Cardiac muscle cell (in vitro differentiated cells and primary cell): ENCODE measurements around the gene FGG. TPM values are rescaled to one million over a fixed set of nuclear protein-coding genes. Genes with fewer than 3 reads are reported as not detected.

Source experiments
- DNase-seq, 2 donors: peaks; one replicate each; pipeline versions ENCODE4 v3.0.0 to v3.0.0-alpha.2; 2010 to 2017; ENCODE audit warnings: low read depth in 1 of 2, low spot score in 1 of 2
- H3K27ac ChIP-seq: fragments of 200-600 bp; sonication (generic); 2 replicates; pipeline ENCODE4 v1.5.1; 2016
- H3K27me3 ChIP-seq: fragments of 200-600 bp; sonication (generic); 2 replicates; pipeline ENCODE4 v1.6.0; 2016; ENCODE audit warnings: control low read depth
- H3K36me3 ChIP-seq: fragments of 200-600 bp; sonication (generic); 2 replicates; pipeline ENCODE4 v1.5.1; 2016; ENCODE audit warnings: control low read depth
- H3K4me1 ChIP-seq: fragments of 200-600 bp; sonication (generic); 2 replicates; pipeline ENCODE4 v1.8.1; 2017; ENCODE audit warnings: low read depth, mild to moderate bottlenecking, mixed run types
- H3K4me3 ChIP-seq: fragments of 200-600 bp; sonication (generic); 2 replicates; pipeline ENCODE4 v1.5.1; 2016; ENCODE audit warnings: mild to moderate bottlenecking
- H3K9me3 ChIP-seq: fragments of 200-600 bp; sonication (generic); 2 replicates; pipeline ENCODE4 v1.5.1; 2017; ENCODE audit warnings: low read depth, mild to moderate bottlenecking, control low read depth
- polyA plus RNA-seq: library from polyadenylated mRNA; unstranded; fragments of >200 nt; fragmentation: Nextera tagmentation; extraction: Ambion mirVana; gene quantifications from 2 replicates; pipeline ENCODE4 v1.2.1, GENCODE V29; 2016
- total RNA-seq: library from RNA; depleted of rRNA; stranded (reverse); fragments of >200 nt; gene quantifications from 2 replicates; pipeline ENCODE4 v1.2.3, GENCODE V29; 2016
- TF ChIP-seq, protein P1 (sequence below): IDR thresholded peaks from 2 replicates; pipeline ENCODE4 v1.5.1; 2012; ENCODE audit warnings: low read depth, mild to moderate bottlenecking, low read length

FGG gene
- total and polyA plus RNA-seq, 2 experiments from 2014 or later, result 0.68 TPM; not detected in 1

DNA sequence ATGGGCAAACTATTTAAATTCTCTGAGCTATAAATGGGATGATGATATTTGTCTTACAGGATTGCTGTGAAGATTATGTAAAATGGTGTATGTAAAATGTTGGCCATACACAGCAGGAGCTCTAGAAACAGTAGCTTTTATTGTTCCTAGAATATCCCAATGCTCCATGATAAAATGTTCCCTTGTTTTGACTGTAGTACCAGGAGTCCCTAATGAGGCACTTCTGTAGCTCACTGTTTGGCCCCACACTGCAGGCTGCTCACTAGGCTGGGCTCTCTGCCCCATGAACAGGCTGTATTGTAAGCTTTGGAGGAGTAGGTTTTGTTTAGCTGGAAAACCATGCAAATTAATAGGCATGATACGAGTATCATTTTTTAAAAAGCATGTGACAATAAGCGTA, 18.6 kb downstream of the FGG start:
- H3K36me3 ChIP-seq, result no peaks in the 10 kb centered on the region
- DNase-seq, result no peak
- H3K9me3 ChIP-seq, result no peaks in the 10 kb centered on the region
- TF ChIP-seq, protein P1, sequence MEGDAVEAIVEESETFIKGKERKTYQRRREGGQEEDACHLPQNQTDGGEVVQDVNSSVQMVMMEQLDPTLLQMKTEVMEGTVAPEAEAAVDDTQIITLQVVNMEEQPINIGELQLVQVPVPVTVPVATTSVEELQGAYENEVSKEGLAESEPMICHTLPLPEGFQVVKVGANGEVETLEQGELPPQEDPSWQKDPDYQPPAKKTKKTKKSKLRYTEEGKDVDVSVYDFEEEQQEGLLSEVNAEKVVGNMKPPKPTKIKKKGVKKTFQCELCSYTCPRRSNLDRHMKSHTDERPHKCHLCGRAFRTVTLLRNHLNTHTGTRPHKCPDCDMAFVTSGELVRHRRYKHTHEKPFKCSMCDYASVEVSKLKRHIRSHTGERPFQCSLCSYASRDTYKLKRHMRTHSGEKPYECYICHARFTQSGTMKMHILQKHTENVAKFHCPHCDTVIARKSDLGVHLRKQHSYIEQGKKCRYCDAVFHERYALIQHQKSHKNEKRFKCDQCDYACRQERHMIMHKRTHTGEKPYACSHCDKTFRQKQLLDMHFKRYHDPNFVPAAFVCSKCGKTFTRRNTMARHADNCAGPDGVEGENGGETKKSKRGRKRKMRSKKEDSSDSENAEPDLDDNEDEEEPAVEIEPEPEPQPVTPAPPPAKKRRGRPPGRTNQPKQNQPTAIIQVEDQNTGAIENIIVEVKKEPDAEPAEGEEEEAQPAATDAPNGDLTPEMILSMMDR, result no peak
- no peak overlapping the region for H3K4me3 ChIP-seq
- H3K4me1 ChIP-seq, result no peaks in the 10 kb centered on the region
- H3K27ac ChIP-seq, result no peak overlapping the region
- no peaks in the 10 kb centered on the region for H3K27me3 ChIP-seq

DNA sequence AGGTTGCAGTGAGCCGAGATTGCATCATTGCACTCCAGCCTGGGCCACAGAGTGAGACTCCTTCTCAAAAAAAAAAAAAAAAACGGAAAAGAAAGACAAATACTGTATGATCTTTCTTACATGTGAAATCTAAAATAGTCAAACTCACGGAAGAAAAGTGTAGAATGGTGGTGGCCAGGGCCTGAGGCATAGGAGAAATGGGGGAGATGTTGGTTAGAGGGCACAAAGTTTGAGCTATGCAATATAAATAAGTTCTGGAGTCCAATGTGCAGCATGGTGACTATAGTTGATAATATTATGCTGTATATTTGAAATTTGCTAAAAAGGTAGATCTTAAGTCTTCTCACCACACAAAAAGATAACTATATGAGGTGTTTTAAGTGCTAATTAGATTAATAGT, 20.6 kb downstream of the FGG start:
- TF ChIP-seq, protein P1, result no peak

DNA sequence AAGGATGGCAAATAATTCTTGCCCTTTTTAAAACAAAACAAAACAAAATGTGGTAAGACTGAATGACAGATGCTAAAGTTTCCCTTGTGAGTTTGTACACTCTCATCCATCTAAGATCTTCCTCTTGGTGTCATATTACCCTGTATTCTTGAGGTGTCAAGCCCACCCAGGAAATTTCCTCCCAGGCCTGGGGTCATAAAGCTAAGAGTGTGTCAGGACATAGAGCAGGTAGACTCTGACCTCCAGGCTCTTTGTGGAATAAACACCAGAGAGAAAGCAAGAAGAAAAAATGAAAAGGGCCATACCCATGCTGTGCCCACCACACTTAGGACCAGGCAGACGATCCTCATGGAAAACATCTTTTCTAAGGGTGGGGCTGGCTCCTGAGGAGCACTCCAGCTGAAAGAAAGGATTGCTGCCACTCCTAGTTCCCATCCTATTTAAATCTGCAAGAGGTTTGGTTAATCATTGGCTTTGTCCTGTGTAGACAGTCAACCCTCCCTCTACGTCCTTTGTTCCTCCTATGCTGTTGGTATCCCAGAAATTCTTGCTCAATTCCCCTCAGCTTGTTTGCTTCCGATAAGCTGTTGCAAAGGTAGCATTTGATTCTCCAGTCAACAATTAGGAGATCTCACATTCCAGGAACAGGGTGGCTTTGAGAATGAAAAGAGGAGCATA, 22.0 kb downstream of the FGG start, which contains the start of gene FGA:
Gene FGA (minus strand): TSS at position 414 of the 678 bp plus-strand sequence. CDS start 55 bp downstream, at position 359.
- Histone ChIP-seq H3K27me3 (no peaks in the 10 kb centered on the region), H3K27ac (no peak within 1 kb of the TSS), H3K36me3 (no peaks in the 10 kb centered on the region), H3K9me3 (no peaks in the 10 kb centered on the region), H3K4me1 (no peaks in the 10 kb centered on the region), H3K4me3 (no peak within 1 kb of the TSS)
- TF ChIP-seq, protein P1, result no peak
- no peak for DNase-seq

More for the DNA sequence above, 20.6 kb downstream of the FGG start:
- Histone ChIP-seq H3K4me3 (no peak overlapping the region), H3K36me3 (no peaks in the 10 kb centered on the region), H3K4me1 (no peaks in the 10 kb centered on the region), H3K27me3 (no peaks in the 10 kb centered on the region), H3K9me3 (no peaks in the 10 kb centered on the region), H3K27ac (no peak overlapping the region)
- no peak for DNase-seq

DNA sequence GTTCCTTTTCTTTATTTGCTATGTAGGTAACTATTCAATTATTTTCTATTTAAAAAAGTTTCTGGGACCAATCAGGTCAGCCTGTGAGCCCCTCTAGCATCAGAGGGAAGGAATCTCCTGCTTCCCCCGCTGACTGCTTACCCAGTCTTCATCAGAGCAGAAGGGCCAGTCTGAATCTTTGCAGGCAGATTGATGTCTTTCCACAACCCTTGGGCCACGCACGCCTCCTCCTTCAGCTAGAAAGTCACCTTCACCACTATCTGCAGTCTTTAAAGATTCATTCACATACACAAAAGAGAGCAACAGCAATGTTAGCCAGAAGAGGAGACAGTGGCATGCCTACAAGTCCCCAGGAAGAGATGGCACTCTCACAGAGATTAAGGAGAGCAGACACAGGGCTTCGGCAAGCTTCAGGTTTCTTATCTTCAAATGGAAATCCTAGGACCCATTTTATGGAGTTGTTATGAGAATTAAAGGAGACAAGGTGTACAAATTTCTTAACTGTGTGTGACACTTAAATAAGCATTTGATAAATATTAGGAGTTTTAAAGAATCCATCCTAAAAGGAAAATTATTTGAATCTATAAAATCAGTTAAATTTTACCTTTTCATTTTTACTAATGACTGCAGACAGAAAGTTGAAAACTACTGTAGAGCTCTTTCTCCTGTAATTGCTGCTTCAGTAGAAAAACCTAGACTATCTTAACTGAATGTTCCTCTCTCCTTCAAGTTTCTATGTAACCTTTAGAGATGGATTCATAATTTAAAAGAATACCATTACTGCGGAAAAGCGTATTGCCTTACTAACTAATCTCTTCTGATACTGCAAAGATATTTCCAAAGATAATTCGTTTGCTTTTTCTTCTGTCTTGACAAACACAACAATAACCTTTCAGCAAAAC, 22.9 kb downstream of the FGG start:
- H3K4me1 ChIP-seq, result no peaks in the 10 kb centered on the region
- no peak for DNase-seq
- no peak overlapping the region for H3K4me3 ChIP-seq
- H3K27me3 ChIP-seq, result no peaks in the 10 kb centered on the region
- TF ChIP-seq, protein P1, result no peak
- H3K9me3 ChIP-seq, result no peaks in the 10 kb centered on the region
- H3K36me3 ChIP-seq, result no peaks in the 10 kb centered on the region
- H3K27ac ChIP-seq, result no peak overlapping the region

DNA sequence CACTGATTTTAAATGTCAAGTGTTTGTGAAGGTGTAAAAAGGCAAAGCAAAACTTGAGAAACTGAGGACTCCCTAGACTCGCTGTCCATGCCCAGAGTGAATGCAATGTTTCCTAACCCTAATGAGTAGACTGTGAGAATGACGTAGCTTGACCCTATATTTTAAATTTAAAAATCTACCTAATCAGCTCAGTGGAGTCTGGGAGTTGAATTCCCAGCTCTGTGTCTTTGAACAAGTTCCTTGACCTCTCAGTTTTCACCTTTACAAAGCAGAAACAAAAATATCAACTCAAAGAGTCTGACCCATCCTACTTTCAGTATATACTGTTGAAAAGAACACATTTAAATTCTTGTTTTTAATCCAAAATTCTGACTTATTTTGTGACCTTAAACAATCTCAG, 24.3 kb downstream of the FGG start:
- no peak overlapping the region for H3K27ac ChIP-seq
- TF ChIP-seq, protein P1, result no peak
- no peaks in the 10 kb centered on the region for H3K36me3 ChIP-seq
- H3K4me3 ChIP-seq, result no peak overlapping the region
- no peaks in the 10 kb centered on the region for H3K4me1 ChIP-seq
- no peaks in the 10 kb centered on the region for H3K27me3 ChIP-seq
- DNase-seq, result no peak
- no peaks in the 10 kb centered on the region for H3K9me3 ChIP-seq
